Hepatocyte (in vitro differentiated cells): ENCODE data around the gene NPRL2.

ENCODE experiments used
- EZH2 ChIP-seq: fragments of 200-600 bp; sonication (generic); IDR thresholded peaks from 2 replicates; pipeline ENCODE4 v1.6.1; 2016; ENCODE audit warnings: antibody characterized with exemption, mild to moderate bottlenecking, borderline replicate concordance
- TF ChIP-seq, protein P1 (sequence below): fragments of 200-600 bp; sonication (generic); IDR thresholded peaks from 2 replicates; pipeline ENCODE4 v1.5.1; 2016; ENCODE audit warnings: antibody characterized with exemption, mild to moderate bottlenecking; ENCODE audit not compliant: poor library complexity

GRCh38 chr3:50342813-50343633 lies 7.6 kb downstream of the NPRL2 start:
- TF ChIP-seq, protein P1, sequence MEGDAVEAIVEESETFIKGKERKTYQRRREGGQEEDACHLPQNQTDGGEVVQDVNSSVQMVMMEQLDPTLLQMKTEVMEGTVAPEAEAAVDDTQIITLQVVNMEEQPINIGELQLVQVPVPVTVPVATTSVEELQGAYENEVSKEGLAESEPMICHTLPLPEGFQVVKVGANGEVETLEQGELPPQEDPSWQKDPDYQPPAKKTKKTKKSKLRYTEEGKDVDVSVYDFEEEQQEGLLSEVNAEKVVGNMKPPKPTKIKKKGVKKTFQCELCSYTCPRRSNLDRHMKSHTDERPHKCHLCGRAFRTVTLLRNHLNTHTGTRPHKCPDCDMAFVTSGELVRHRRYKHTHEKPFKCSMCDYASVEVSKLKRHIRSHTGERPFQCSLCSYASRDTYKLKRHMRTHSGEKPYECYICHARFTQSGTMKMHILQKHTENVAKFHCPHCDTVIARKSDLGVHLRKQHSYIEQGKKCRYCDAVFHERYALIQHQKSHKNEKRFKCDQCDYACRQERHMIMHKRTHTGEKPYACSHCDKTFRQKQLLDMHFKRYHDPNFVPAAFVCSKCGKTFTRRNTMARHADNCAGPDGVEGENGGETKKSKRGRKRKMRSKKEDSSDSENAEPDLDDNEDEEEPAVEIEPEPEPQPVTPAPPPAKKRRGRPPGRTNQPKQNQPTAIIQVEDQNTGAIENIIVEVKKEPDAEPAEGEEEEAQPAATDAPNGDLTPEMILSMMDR, result no peak
- no peak for TF ChIP-seq EZH2
